GM13977 (cell line): Measurements from ENCODE around the gene MASP2.
"Not testable (repeated sequence)": the region's sequence is repeated elsewhere in the genome, so short reads cannot be mapped to it uniquely, and the experiment has no call there.

Experiments
- DNase-seq: peaks from one replicate; pipeline ENCODE4 v3.0.0; 2012; ENCODE audit warnings: low spot score
- CTCF ChIP-seq: IDR thresholded peaks from 2 replicates; pipeline ENCODE4 v1.5.1; 2012; ENCODE audit warnings: mild to moderate bottlenecking, control low read depth; ENCODE audit not compliant: insufficient read depth; ENCODE audit errors: extremely low read depth, missing control alignments
- in situ Hi-C: fragments of 300-500 bp; cut with MboI; formaldehyde crosslinking; loops from one replicate; pipeline ENCODE4 v1.12.0; 2022; ENCODE audit warnings: low sequenced_read_pairs, low pct_unique_long_range_greater_than_20kb, mixed read lengths, inconsistent platforms; ENCODE audit not compliant: unreplicated experiment

Gene MASP2

GRCh38 chr1:11037740-11038182 is 9.3 kb downstream of the MASP2 start:
- TF ChIP-seq CTCF, result peak; percentile 98
- in situ Hi-C loops, result loop anchor here (25.0 kb wide), 1 partner anchor 600 kb away; no protein-coding TSS in a partner anchor
- DNase-seq, result peak; percentile 90

GRCh38 chr1:11037019-11037739 is 9.9 kb downstream of the MASP2 start:
- in situ Hi-C loops, result loop anchor here (25.0 kb wide), 1 partner anchor 600 kb away; no protein-coding TSS in a partner anchor
- DNase-seq, result not testable (repeated sequence)

- in situ Hi-C loops, result loop anchor here (25.0 kb wide), 1 partner anchor 606 kb away; no protein-coding TSS in a partner anchor
- no peak for DNase-seq
- no peak for TF ChIP-seq CTCF
Observed at GRCh38 chr1:11031624-11032262, 15.3 kb downstream of the MASP2 start.

- in situ Hi-C loops, result loop anchor here (25.0 kb wide), 1 partner anchor 606 kb away; no protein-coding TSS in a partner anchor
- TF ChIP-seq CTCF, result no peak
- no peak for DNase-seq
Observed at GRCh38 chr1:11030865-11031264, 16.2 kb downstream of the MASP2 start.

- DNase-seq, result no peak
- in situ Hi-C loops, result loop anchor here (25.0 kb wide), 1 partner anchor 609 kb away; no protein-coding TSS in a partner anchor
- TF ChIP-seq CTCF, result no peak
Observed at GRCh38 chr1:11028018-11028417, 19.0 kb downstream of the MASP2 start.

GRCh38 chr1:11027316-11027715 is 19.7 kb downstream of the MASP2 start:
- no peak for TF ChIP-seq CTCF
- no peak for DNase-seq
- in situ Hi-C loops, result loop anchor here (25.0 kb wide), 1 partner anchor 610 kb away; no protein-coding TSS in a partner anchor

GRCh38 chr1:11026903-11027302 is 20.1 kb downstream of the MASP2 start:
- DNase-seq, result no peak
- in situ Hi-C loops, result loop anchor here (25.0 kb wide), 1 partner anchor 610 kb away; no protein-coding TSS in a partner anchor
- TF ChIP-seq CTCF, result no peak
